Esophagus muscularis mucosa (tissue), 3 donors: Measurements from ENCODE around the gene ADAMTS17.
"Not testable (repeated sequence)": the region's sequence is repeated elsewhere in the genome, so short reads cannot be mapped to it uniquely, and the experiment has no call there.

ENCODE experiments used
- CTCF ChIP-seq, 3 experiments: fragments of 200-600 bp in 2 of 3; fragments of 450-650 bp in 1 of 3; sonication (generic) in 2 of 3; IDR thresholded peaks; one replicate each; pipeline ENCODE4 v1.5.1; 2017 to 2019; ENCODE audit warnings: antibody characterized with exemption in 3 of 3, mild to moderate bottlenecking in 2 of 3, moderate library complexity in 1 of 3
- POLR2AphosphoS5 ChIP-seq, 2 donors: sonication (generic); formaldehyde crosslinking; IDR thresholded peaks; one replicate each; pipeline ENCODE4 v1.6.1; 2017; ENCODE audit warnings: antibody characterized with exemption in 2 of 2

GRCh38 chr15:100066521-100067280, 275.1 kb downstream of the ADAMTS17 start:
- not testable (repeated sequence) for TF ChIP-seq CTCF, POLR2AphosphoS5 (IDR thresholded peaks at IDR 0.05)
